GM23338 (cell line): Measurements from ENCODE around the gene IL1A.

ENCODE experiments used
- CREB1 ChIP-seq: fragments of 250-450 bp; sonication (Bioruptor Pico); IDR thresholded peaks from 2 replicates; pipeline ENCODE4 v1.5.0; 2020; ENCODE audit warnings: low read depth, mild to moderate bottlenecking, moderate library complexity
- CTCF ChIP-seq, 2 experiments: fragments of 200-600 bp in 1 of 2; sonication (generic) in 1 of 2; conservative IDR thresholded peaks; 2 replicates each; pipeline versions ENCODE4 v1.5.1 to v1.6.1; 2016 to 2017; ENCODE audit warnings: antibody characterized with exemption in 2 of 2, low read depth in 2 of 2, mild to moderate bottlenecking in 2 of 2, moderate library complexity in 1 of 2
- ETS1 ChIP-seq: IDR thresholded peaks from 2 replicates; pipeline ENCODE4 v1.6.1; 2016; ENCODE audit warnings: antibody characterized with exemption
- EZH2 ChIP-seq: fragments of 200-600 bp; sonication (generic); IDR thresholded peaks from one replicate; pipeline ENCODE4 v1.8.0; 2017; ENCODE audit warnings: antibody characterized with exemption, mild to moderate bottlenecking, low read depth; ENCODE audit not compliant: unreplicated experiment
- EZH2phosphoT487 ChIP-seq: fragments of 200-600 bp; sonication (generic); IDR thresholded peaks from one replicate; pipeline ENCODE4 v1.8.1; 2018; ENCODE audit warnings: antibody characterized with exemption; ENCODE audit not compliant: unreplicated experiment
- JUNB ChIP-seq: IDR thresholded peaks from one replicate; pipeline ENCODE4 v1.6.1; 2016; ENCODE audit warnings: antibody characterized with exemption; ENCODE audit not compliant: unreplicated experiment
- NANOG ChIP-seq: IDR thresholded peaks from 2 replicates; pipeline ENCODE4 v1.6.1; 2016; ENCODE audit warnings: antibody characterized with exemption, borderline replicate concordance
- POLR2AphosphoS5 ChIP-seq: IDR thresholded peaks from 2 replicates; pipeline ENCODE4 v1.6.1; 2016; ENCODE audit warnings: antibody characterized with exemption, low read depth
- REST ChIP-seq: IDR thresholded peaks from one replicate; pipeline ENCODE4 v1.6.1; 2018; ENCODE audit warnings: antibody characterized with exemption; ENCODE audit not compliant: unreplicated experiment
- STAT1 ChIP-seq: IDR thresholded peaks from one replicate; pipeline ENCODE4 v1.6.1; 2016; ENCODE audit warnings: antibody characterized with exemption; ENCODE audit not compliant: unreplicated experiment
- ZNF114 ChIP-seq: fragments of 250-450 bp; sonication (Bioruptor Pico); IDR thresholded peaks from 2 replicates; pipeline ENCODE4 v1.5.0; 2020; ENCODE audit warnings: mild to moderate bottlenecking, moderate library complexity
- ZNF331 ChIP-seq: fragments of 250-450 bp; sonication (Bioruptor Pico); IDR thresholded peaks from 2 replicates; pipeline ENCODE4 v1.5.0; 2020; ENCODE audit warnings: low read depth, mild to moderate bottlenecking, moderate library complexity

- no peak for TF ChIP-seq REST
- TF ChIP-seq CTCF (conservative IDR thresholded peaks at IDR 0.05; ENCODE audit: low read depth in 2 of 2) = no peak
- no peak for TF ChIP-seq CREB1 (CRISPR knock-in tag)
- no peak for TF ChIP-seq POLR2AphosphoS5
- TF ChIP-seq ZNF114 (CRISPR knock-in tag) = no peak
- TF ChIP-seq NANOG = no peak
- no peak for TF ChIP-seq ETS1
- no peak for TF ChIP-seq EZH2
- no peak for TF ChIP-seq STAT1
- TF ChIP-seq ZNF331 (CRISPR knock-in tag) = no peak
- TF ChIP-seq EZH2phosphoT487 = no peak
- no peak for TF ChIP-seq JUNB
These were observed 25.6 kb downstream of the IL1A start for GRCh38 chr2:112758711-112759110.
